T-helper 2 cell treated with Interferon-gamma antibody and Interleukin-4, amounts not matched to agents 5 μg/mL and 100 μg/mL, for 36 hours (primary cell): ENCODE measurements around the gene CCT8L2.
"Not testable (repeated sequence)": the region's sequence is repeated elsewhere in the genome, so short reads cannot be mapped to it uniquely, and the experiment has no call there.

Experiments used
- DNase-seq: peaks from one replicate; pipeline ENCODE4 v3.0.0; 2021; ENCODE audit warnings: low spot score
- H3K27ac Mint-ChIP-seq: one replicate; pipeline ENCODE4 v1.8.0; 2021; ENCODE audit warnings: mild to moderate bottlenecking, mixed read lengths
- H3K27me3 Mint-ChIP-seq: one replicate; pipeline ENCODE4 v1.8.0; 2021; ENCODE audit warnings: low read depth, mixed read lengths
- H3K36me3 Mint-ChIP-seq: one replicate; pipeline ENCODE4 v1.8.0; 2021; ENCODE audit warnings: low read depth, mixed read lengths
- H3K4me1 Mint-ChIP-seq: one replicate; pipeline ENCODE4 v1.8.0; 2021; ENCODE audit warnings: low read depth, mixed read lengths
- H3K4me3 Mint-ChIP-seq: one replicate; pipeline ENCODE4 v1.8.0; 2022; ENCODE audit warnings: mild to moderate bottlenecking, moderate library complexity, mixed read lengths
- H3K9me3 Mint-ChIP-seq: one replicate; pipeline ENCODE4 v1.8.0; 2021; ENCODE audit warnings: mixed read lengths

CCT8L2 gene

DNA sequence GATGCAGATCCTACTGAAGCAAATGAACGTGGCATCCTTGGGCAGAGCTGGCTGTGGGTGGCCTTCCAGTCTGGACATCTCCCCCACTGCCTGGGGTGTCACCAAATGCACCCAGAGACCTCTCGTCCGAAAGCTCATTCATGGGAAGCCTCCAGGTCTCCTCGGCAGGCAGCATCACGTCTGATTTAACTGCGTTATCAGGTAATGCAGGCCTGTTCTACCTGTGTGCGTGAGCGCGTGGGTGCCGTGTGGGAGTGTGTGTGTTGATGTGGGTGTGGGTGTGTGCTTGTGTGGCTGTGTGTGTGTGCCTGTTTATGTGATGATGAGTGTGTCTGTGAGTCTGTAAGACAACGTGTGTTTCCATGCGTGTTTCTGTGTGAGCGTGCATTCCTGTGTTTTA lies 35.1 kb downstream of the CCT8L2 start:
- not testable (repeated sequence) for H3K36me3 Mint-ChIP-seq, H3K9me3 Mint-ChIP-seq, DNase-seq, H3K27ac Mint-ChIP-seq, H3K4me3 Mint-ChIP-seq, H3K4me1 Mint-ChIP-seq, H3K27me3 Mint-ChIP-seq

DNA sequence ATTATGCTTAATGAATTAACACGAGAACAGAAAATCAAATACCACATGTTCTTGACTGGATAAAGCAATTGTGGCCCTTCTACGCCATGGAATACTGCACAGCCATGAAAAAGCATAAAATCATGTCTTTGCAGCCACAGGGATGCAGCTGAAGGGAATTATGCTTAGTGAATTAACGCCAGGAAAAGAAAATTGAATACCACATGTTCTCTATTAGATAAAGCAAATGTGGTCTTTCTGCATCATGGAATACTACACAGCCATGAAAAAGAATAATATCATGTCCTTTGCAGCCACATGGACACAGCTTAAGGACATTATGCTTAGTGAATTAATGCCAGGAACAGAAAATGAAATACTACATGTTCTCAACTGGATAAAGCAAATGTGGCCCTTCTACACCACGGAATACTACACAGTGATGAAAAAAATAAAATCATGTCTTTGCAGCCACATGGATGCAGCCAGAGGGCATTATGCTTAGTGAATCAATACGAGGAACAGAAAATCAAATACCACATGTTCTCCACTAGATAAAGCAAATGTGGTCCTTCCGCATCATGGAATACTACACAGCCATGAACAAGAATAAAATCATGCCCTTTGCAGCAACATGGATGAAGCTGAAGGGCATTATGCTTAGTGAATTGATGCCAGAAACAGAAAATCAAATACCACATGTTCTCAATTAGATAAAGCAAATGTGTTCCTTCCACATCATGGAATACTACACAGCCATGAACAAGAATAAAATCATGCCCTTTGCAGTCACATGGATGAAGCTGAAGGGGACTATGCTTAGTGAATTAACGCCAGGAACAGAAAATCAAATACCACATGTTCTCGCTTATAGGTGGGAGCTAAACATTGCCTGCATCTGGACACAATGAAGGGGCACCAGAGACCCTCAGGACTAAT lies 37.3 kb downstream of the CCT8L2 start:
- not testable (repeated sequence) for H3K4me3 Mint-ChIP-seq, H3K27ac Mint-ChIP-seq, H3K9me3 Mint-ChIP-seq, DNase-seq, H3K4me1 Mint-ChIP-seq, H3K36me3 Mint-ChIP-seq, H3K27me3 Mint-ChIP-seq

DNA sequence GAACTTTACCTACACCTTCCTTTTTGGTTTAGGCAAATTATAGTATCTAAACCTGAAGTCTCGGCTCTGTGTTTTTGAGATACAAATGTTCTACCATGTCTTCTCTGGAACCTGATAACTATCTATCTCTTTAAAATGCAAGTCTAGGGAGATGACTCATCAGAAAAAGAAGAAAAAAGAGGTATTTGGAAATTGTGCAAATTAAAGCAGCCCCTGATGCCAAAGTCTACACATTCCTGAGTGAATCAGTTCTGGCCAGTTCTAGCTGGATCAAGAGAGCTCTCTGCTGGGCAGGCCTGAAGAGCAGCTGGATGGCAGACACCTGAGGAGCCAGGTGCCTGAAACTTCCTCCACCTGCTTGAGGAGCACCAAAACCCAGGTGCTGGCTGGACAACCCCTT lies 49.3 kb downstream of the CCT8L2 start:
- not testable (repeated sequence) for H3K4me1 Mint-ChIP-seq, H3K27me3 Mint-ChIP-seq, H3K36me3 Mint-ChIP-seq, DNase-seq, H3K4me3 Mint-ChIP-seq, H3K9me3 Mint-ChIP-seq, H3K27ac Mint-ChIP-seq
